ENCODE results near the gene PATJ. TPM values are rescaled to one million over a fixed set of nuclear protein-coding genes. Genes with fewer than 3 reads are reported as not detected.

Gene PATJ
- total and polyA plus RNA-seq, 2 of the 13 experiments (the other 11 are each of a cell fraction or from before 2014, with no cell fraction given) = 6.2 to 16.8 TPM

GRCh38 chr1:62185677-62186076, 443.4 kb downstream of the PATJ start:
- H3K27me3 ChIP-seq (ENCODE audit: control insufficient read depth in 1 of 2, insufficient read depth in 2 of 2, low read length in 2 of 2) = peaks cover 0 to 3% of the 10 kb centered on the region in 2 experiments; a peak in 1 of 5 replicates
- no peak overlapping the region for H3K27ac ChIP-seq (ENCODE audit: extremely low read length, insufficient read depth, low read length)
- H3K4me2 ChIP-seq (ENCODE audit: low read depth, low read length) = no peak overlapping the region
- in situ Hi-C loops (cut with HindIII; ENCODE audit: extremely low pct_ligation_motif_present, low pct_unique_long_range_greater_than_20kb) (no loop called here), intact Hi-C loops (cut with micrococcal nuclease; ENCODE audit: unreplicated experiment) (no loop called here)
- FAIRE-seq (no peak), DNase-seq (ENCODE audit: low spot score) (no peak), ATAC-seq (no peak)
- CTCF ChIA-PET (ENCODE audit: low intra/inter-chr PET ratio, low total read pairs) = no interaction called here
- no peaks in the 10 kb centered on the region for H4K20me1 ChIP-seq (ENCODE audit: insufficient read depth, low read length)
- WGBS (ENCODE audit: low lambda C conversion rate) = 38% methylated on average over 3 of the region's 3 CpGs
- 0 out of 2 replicates have a peak, but pooled peaks cover 2% of the 10 kb centered on the region for H3K4me1 ChIP-seq (ENCODE audit: insufficient read depth, low read length)
- BruUV-seq (replicated peaks) = no TSS peak
- no peaks in the 10 kb centered on the region for H3K36me3 ChIP-seq (replicated peaks in 1 of 2; ENCODE audit: control insufficient read depth in 1 of 2, insufficient read depth in 2 of 2, low read length in 2 of 2)
- no peak overlapping the region for H3K9ac ChIP-seq (ENCODE audit: insufficient read depth, low read depth, low read length)
- H2AFZ ChIP-seq (ENCODE audit: low read length) = no peak overlapping the region
- no peaks in the 10 kb centered on the region for H3K79me2 ChIP-seq (ENCODE audit: insufficient read depth, low read length)
- POLR2A ChIA-PET = no interaction called here
- H3K9me3 ChIP-seq (ENCODE audit: low read length) = no peaks in the 10 kb centered on the region
- no peak overlapping the region for H3K4me3 ChIP-seq (replicated peaks in 1 of 3; ENCODE audit: insufficient read depth in 1 of 3, low read depth in 2 of 3, low read length in 3 of 3)
- TF ChIP-seq MED8 (CRISPR knock-in tag; IDR thresholded peaks at IDR 0.05; ENCODE audit: insufficient replicate concordance) = no peak
- TF ChIP-seq ZBTB40 (IDR thresholded peaks at IDR 0.05) = no peak
- no peak for TF ChIP-seq ZBTB40 (CRISPR knock-in tag; IDR thresholded peaks at IDR 0.05)
- no peak for TF ChIP-seq ZNF225 (CRISPR knock-in tag; IDR thresholded peaks at IDR 0.05)
- TF ChIP-seq ZNF567 (CRISPR knock-in tag; IDR thresholded peaks at IDR 0.05; ENCODE audit: borderline replicate concordance) = no peak
- TF ChIP-seq ZFP36L1 (CRISPR knock-in tag; IDR thresholded peaks at IDR 0.05) = no peak
- TF ChIP-seq ZNF839 (CRISPR knock-in tag; IDR thresholded peaks at IDR 0.05; ENCODE audit: borderline replicate concordance) = no peak
- TF ChIP-seq NFYB (CRISPR knock-in tag; IDR thresholded peaks at IDR 0.05) = no peak
- TF ChIP-seq TCF7 (IDR thresholded peaks at IDR 0.05; ENCODE audit: low read depth) = no peak
- TF ChIP-seq ZNF605 (CRISPR knock-in tag; IDR thresholded peaks at IDR 0.05) = no peak
- no peak for TF ChIP-seq FIP1L1 (IDR thresholded peaks at IDR 0.05; ENCODE audit: borderline replicate concordance, insufficient read depth, low read depth, low read length)
- TF ChIP-seq RBAK (CRISPR knock-in tag; IDR thresholded peaks at IDR 0.05) = no peak
- TF ChIP-seq TBX3 (IDR thresholded peaks at IDR 0.05; ENCODE audit: borderline replicate concordance) = no peak
- no peak for TF ChIP-seq ZKSCAN8 (CRISPR knock-in tag; IDR thresholded peaks at IDR 0.05; ENCODE audit: borderline replicate concordance)
- no peak for TF ChIP-seq TCF7L2 (IDR thresholded peaks at IDR 0.05; ENCODE audit: low read depth, low read length)
- no peak for TF ChIP-seq HOXA7 (CRISPR knock-in tag; IDR thresholded peaks at IDR 0.05)
